ENCODE results near the gene SRGAP2C.
"Not testable (repeated sequence)": the region's sequence is repeated elsewhere in the genome, so short reads cannot be mapped to it uniquely, and the experiment has no call there.

DNA sequence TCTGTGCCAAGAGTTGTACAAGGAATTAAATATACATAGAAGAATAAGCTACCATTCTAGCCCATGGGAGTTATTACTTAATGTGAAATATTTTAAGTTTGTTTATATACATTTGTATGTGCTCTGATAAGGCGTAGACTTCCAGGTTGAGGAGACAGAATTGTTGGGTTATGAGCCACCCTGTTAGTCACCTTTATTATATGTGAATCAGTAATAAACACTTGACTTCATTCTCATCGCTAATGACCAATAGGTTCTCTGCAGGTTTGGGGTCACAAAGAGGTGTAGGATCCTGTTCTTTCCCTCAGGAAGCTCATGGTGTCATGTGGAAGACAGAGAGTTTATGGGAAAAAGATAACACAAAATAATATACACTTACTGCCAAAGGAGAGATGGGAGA is 117.1 kb downstream of the SRGAP2C start:
- TF ChIP-seq, protein P1, sequence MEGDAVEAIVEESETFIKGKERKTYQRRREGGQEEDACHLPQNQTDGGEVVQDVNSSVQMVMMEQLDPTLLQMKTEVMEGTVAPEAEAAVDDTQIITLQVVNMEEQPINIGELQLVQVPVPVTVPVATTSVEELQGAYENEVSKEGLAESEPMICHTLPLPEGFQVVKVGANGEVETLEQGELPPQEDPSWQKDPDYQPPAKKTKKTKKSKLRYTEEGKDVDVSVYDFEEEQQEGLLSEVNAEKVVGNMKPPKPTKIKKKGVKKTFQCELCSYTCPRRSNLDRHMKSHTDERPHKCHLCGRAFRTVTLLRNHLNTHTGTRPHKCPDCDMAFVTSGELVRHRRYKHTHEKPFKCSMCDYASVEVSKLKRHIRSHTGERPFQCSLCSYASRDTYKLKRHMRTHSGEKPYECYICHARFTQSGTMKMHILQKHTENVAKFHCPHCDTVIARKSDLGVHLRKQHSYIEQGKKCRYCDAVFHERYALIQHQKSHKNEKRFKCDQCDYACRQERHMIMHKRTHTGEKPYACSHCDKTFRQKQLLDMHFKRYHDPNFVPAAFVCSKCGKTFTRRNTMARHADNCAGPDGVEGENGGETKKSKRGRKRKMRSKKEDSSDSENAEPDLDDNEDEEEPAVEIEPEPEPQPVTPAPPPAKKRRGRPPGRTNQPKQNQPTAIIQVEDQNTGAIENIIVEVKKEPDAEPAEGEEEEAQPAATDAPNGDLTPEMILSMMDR (IDR thresholded peaks at IDR 0.05), result not testable (repeated sequence)
- TF ChIP-seq POLR2AphosphoS5 (IDR thresholded peaks at IDR 0.05; ENCODE audit: insufficient read depth in 1 of 2, low read depth in 1 of 2), result not testable (repeated sequence)

All from vagina (tissue), 2 donors.